GM10847 (cell line): ENCODE data around the gene PIP4K2A.

Experiments
- POLR2A ChIP-seq: IDR thresholded peaks from 2 replicates; pipeline ENCODE4 v1.6.1; 2011; ENCODE audit not compliant: insufficient read length; ENCODE audit errors: extremely low read depth

Gene PIP4K2A

GRCh38 chr10:22723783-22724182 is 9.4 kb upstream of the PIP4K2A start:
- TF ChIP-seq POLR2A, result no peak

- no peak for TF ChIP-seq POLR2A
Measured at GRCh38 chr10:22723343-22723779, 9.0 kb upstream of the PIP4K2A start.

- TF ChIP-seq POLR2A, result no peak
Measured at GRCh38 chr10:22722626-22723169, 8.3 kb upstream of the PIP4K2A start.

- TF ChIP-seq POLR2A, result no peak
Measured at GRCh38 chr10:22720667-22721066, 6.3 kb upstream of the PIP4K2A start.

GRCh38 chr10:22719406-22720042 is 5.1 kb upstream of the PIP4K2A start:
- no peak for TF ChIP-seq POLR2A

GRCh38 chr10:22717728-22718127 is 3.4 kb upstream of the PIP4K2A start:
- no peak for TF ChIP-seq POLR2A

- no peak for TF ChIP-seq POLR2A
Measured at GRCh38 chr10:22716943-22717342, 2.6 kb upstream of the PIP4K2A start.

- no peak for TF ChIP-seq POLR2A
Measured at GRCh38 chr10:22715290-22715625, 880 bp upstream of the PIP4K2A start.

- TF ChIP-seq POLR2A, result no peak
Measured at GRCh38 chr10:22713853-22714478, 412 bp downstream of the PIP4K2A start.

- TF ChIP-seq POLR2A, result peak; percentile 15
Measured at GRCh38 chr10:22712956-22713852, 1.2 kb downstream of the PIP4K2A start.

GRCh38 chr10:22712211-22712955 is 2.0 kb downstream of the PIP4K2A start:
- TF ChIP-seq POLR2A, result no peak

GRCh38 chr10:22711373-22711772 is 3.0 kb downstream of the PIP4K2A start:
- no peak for TF ChIP-seq POLR2A

- no peak for TF ChIP-seq POLR2A
Measured at GRCh38 chr10:22710139-22710745, 4.1 kb downstream of the PIP4K2A start.

GRCh38 chr10:22708772-22709171 is 5.6 kb downstream of the PIP4K2A start:
- no peak for TF ChIP-seq POLR2A

GRCh38 chr10:22705527-22705926 is 8.9 kb downstream of the PIP4K2A start:
- TF ChIP-seq POLR2A, result no peak
